GM19238 (cell line): ENCODE results near the gene TAS2R41.

Source experiments
- DNase-seq: peaks from one replicate; pipeline ENCODE4 v3.0.0; 2011; ENCODE audit warnings: low spot score; ENCODE audit not compliant: insufficient read length

The TAS2R41 gene

GRCh38 chr7:143492799-143493739, 15.4 kb downstream of the TAS2R41 start:
- no peak for DNase-seq

GRCh38 chr7:143493751-143494150, 16.1 kb downstream of the TAS2R41 start:
- no peak for DNase-seq

GRCh38 chr7:143494622-143495021, 16.9 kb downstream of the TAS2R41 start:
- DNase-seq: no peak

GRCh38 chr7:143495851-143496250, 18.2 kb downstream of the TAS2R41 start:
- no peak for DNase-seq

- no peak for DNase-seq
These were observed 18.6 kb downstream of the TAS2R41 start for GRCh38 chr7:143496263-143496662.

- DNase-seq: no peak
These were observed 19.5 kb downstream of the TAS2R41 start for GRCh38 chr7:143497008-143497795.

GRCh38 chr7:143499246-143499645, 21.6 kb downstream of the TAS2R41 start:
- DNase-seq: no peak

GRCh38 chr7:143499743-143500348, 22.2 kb downstream of the TAS2R41 start:
- no peak for DNase-seq

GRCh38 chr7:143503261-143503660, 25.6 kb downstream of the TAS2R41 start:
- no peak for DNase-seq

GRCh38 chr7:143504215-143504936, 26.7 kb downstream of the TAS2R41 start:
- no peak for DNase-seq

- DNase-seq: no peak
These were observed 27.2 kb downstream of the TAS2R41 start for GRCh38 chr7:143504937-143505297.

- DNase-seq: no peak
These were observed 28.2 kb downstream of the TAS2R41 start for GRCh38 chr7:143505838-143506237.

- DNase-seq: no peak
These were observed 29.4 kb downstream of the TAS2R41 start for GRCh38 chr7:143507094-143507518.

GRCh38 chr7:143507534-143508055, 29.9 kb downstream of the TAS2R41 start:
- no peak for DNase-seq

GRCh38 chr7:143510854-143511592, 33.4 kb downstream of the TAS2R41 start:
- DNase-seq: no peak

- DNase-seq: no peak
These were observed 33.9 kb downstream of the TAS2R41 start for GRCh38 chr7:143511593-143512047.

GRCh38 chr7:143512488-143513340, 35.0 kb downstream of the TAS2R41 start:
- no peak for DNase-seq

- DNase-seq: no peak
These were observed 36.8 kb downstream of the TAS2R41 start for GRCh38 chr7:143514487-143514886.

GRCh38 chr7:143514995-143515735, 37.5 kb downstream of the TAS2R41 start:
- no peak for DNase-seq
